HG03520 (cell line): Measurements from ENCODE around the gene C1QBP.
"Not testable (repeated sequence)": the region's sequence is repeated elsewhere in the genome, so short reads cannot be mapped to it uniquely, and the experiment has no call there.

Experiments used
- ATAC-seq: cut with Tn5 transposase; IDR thresholded peaks from one replicate; pipeline ENCODE4 v1.9.1; 2021; ENCODE audit warnings: mild to moderate bottlenecking, moderate library complexity; ENCODE audit not compliant: unreplicated experiment

The C1QBP gene

DNA sequence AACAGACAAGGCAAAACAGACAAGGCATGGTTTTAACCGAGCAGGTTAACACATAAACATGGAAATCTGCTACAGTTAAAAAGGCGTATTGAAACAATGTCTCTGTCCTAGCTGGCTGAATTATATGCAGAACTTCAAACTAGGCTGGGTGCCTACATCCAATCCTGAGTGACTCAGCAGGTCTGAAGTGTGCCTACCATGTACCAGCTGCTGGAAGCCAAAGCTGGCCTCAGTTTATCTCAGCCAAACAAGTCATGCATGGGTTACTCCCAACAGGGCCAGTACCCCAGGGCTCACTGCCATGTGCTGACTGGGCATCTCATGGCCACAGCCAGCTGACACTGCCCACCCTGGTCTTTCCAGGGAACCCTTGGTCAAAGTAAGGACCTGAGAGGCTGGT, 4.0 kb downstream of the C1QBP start:
- no peak for ATAC-seq

GRCh38 chr17:5431949-5432556, 6.9 kb downstream of the C1QBP start:
- no peak for ATAC-seq

- not testable (repeated sequence) for ATAC-seq
Measured at GRCh38 chr17:5431234-5431633, 7.7 kb downstream of the C1QBP start.

- ATAC-seq, result no peak
Measured at GRCh38 chr17:5430413-5430999, 8.4 kb downstream of the C1QBP start.

DNA sequence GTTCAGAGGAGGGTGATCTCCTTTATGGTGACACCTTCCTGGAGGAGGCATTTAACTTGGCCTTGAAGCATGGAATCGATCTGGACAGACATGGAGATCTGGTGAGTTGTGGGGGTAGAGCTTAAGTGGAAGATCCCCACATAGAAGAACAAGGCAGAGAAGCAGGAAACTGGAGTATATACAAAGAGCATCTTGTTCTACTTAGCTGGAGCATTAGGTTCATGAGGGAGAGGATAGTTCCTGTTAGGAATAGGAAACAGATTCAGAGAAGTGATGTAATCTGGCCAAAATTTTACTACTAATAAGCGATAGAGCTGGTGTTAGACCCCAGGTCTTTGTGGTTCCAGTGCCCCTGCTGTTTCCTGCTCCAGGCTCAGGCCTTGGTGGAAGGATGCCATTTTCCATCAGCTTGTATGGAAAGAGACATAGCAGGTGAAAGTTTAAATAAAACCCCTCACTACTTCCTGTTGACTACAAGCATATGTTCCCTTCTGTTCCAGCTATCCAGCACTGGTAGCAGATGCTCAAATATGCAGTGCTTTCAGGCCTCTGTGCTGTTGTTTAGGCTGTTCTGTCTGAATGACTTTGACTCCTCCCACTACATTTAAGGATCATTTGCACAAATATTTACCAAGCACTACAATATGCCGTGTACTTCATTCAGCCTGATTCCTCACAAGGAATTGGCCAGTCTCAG, 9.6 kb downstream of the C1QBP start:
- no peak for ATAC-seq

GRCh38 chr17:5425826-5426225, 13.1 kb downstream of the C1QBP start:
- ATAC-seq, result no peak

GRCh38 chr17:5424909-5425308, 14.0 kb downstream of the C1QBP start:
- no peak for ATAC-seq

- ATAC-seq, result no peak
Measured at GRCh38 chr17:5422505-5422904, 16.4 kb downstream of the C1QBP start.

GRCh38 chr17:5419959-5420653, 18.8 kb downstream of the C1QBP start, which contains the start of gene RPAIN:
TSS of gene RPAIN (plus strand) at chr17:5420182. CDS start at chr17:5420211, 29 bp downstream.
- peak; percentile 43 for ATAC-seq

GRCh38 chr17:5419356-5419958, 19.5 kb downstream of the C1QBP start, which contains the start of gene NUP88:
TSS of gene NUP88 (minus strand) at chr17:5419662. CDS start at chr17:5419650, 12 bp downstream.
- ATAC-seq, result peak; percentile 77

DNA sequence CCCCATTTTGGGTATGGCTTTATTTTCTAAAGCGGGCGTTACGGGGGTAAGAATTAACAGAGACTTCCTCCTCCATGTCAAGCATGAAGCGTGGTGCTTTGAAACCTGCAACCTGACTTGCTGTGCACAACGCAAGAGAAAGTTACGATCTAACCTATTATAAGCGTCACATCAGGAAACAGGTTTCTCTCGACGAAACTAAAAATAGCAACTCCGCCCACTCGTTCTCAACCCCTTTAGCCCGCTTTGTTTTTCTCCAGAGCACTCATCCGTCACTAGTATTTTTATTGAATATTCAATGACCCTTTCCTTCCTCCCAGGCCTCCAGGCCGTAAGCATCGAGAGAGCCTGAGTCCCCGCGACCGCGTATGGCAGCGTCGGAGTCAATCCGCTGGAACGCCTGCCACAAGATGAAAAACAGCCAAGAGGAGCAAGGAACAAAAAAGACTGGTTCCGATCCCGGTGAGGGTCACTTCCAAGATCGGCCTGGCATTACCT, 20.0 kb downstream of the C1QBP start:
- ATAC-seq, result peak; percentile 24

- ATAC-seq, result no peak
Measured at GRCh38 chr17:5416901-5417300, 22.1 kb downstream of the C1QBP start.

DNA sequence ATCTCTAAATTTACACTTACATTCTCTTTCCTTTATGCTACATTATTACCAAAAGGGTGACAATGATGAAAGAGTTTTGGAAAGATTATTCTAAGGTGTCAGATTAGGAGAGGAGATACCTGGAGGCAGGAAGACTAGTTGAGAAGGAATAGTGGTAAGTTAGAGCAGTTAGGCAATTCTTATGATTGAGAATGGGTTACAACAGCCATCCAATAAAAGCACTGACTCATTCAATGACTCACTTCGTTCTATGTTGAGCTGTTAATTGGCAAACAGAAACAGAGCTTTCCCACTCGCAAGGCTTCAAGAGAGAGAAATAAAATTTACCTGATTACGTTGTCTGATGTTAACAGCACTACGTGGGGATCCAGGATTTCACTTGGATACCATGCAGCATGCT, 25.3 kb downstream of the C1QBP start:
- ATAC-seq, result no peak

DNA sequence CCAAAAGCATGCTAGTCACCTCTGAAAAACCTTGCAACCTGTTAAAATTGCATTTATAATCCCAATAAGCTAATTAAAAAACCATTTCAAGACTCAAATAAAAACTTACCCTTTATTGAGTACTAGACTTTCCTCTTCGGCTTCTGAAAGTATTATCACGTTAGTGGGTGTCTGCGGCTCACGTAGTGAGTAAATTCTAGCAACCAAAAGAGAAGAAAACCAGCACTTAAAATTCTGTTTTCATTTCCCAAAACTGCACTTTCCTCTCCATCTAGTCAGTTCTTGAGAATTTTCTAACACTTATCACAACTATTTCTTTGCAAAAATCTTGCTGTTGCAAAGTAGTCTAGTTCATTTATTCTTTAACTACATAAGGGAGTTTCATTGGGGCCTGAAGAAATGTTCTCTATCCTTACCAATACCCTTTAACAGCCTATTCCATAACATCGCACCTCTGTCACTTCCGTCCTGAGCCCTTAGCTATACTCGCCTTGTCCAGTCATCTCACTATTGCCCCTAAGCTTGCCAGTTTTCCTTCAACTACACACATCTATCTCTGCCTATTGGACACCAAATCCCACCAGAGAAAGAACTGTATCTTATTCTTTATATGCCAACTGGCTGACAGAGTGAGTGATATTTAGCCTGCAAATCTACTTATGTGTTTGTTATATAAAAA, 28.2 kb downstream of the C1QBP start:
- no peak for ATAC-seq

GRCh38 chr17:5408186-5408585, 30.8 kb downstream of the C1QBP start:
- ATAC-seq, result no peak

- no peak for ATAC-seq
Measured at GRCh38 chr17:5405400-5405799, 33.6 kb downstream of the C1QBP start.

DNA sequence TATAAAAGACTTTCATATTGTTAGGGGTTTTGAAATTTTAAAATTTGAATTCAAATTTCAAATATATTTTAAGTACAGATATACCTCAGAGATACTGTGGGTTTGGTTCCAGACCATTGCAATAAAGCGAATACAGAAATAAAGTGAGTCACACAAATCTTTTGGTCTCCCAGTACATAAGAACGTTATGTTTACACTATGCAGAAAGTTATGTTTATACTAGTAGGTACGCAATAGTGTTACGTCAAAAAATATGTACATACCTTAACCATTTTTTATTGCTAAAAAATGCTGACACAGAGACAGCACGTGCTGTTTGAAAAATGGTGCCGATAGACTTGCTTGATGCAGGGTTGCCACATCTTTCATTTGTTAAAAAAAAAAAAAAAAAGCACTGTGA, 39.2 kb downstream of the C1QBP start:
- no peak for ATAC-seq

DNA sequence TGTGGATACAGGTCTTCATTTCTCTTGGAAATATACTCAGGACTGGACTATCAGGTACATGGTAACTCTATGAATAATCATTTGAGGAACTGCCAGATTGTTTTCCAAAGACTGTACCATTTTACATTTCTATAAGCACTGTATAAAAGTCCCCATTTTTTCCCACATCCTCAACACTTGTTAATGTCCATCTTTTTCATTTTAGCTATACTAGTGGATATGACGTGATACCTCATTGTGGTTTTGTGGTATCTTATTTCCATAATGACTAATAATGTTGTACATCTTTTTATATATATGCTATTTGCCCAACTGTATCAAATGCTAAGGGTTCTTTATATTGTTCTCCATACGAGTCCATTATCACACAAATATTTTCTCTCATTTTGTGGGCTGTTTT, 42.3 kb downstream of the C1QBP start:
- no peak for ATAC-seq

- no peak for ATAC-seq
Measured at GRCh38 chr17:5391678-5392077, 47.3 kb downstream of the C1QBP start.
